K562 (cell line): Measurements from ENCODE around the gene DNAJC9. TPM values are rescaled to one million over a fixed set of nuclear protein-coding genes. Genes with fewer than 3 reads are reported as not detected.

Experiments
- ATAC-seq: fragments of 200-7000 bp; cut with Tn5 transposase; 3 replicates; pipeline ENCODE4 v1.9.1; 2020; ENCODE audit warnings: moderate library complexity
- BruUV-seq: library from RNA; stranded (reverse); fragments of 400-500 nt; replicated peaks from 2 replicates; lab custom pipeline; 2021; lab: Mats Ljungman, UMichigan
- CTCF ChIA-PET: fragments of 300-600 bp; formaldehyde crosslinking; extraction: SDS; loops from one replicate; lab custom pipeline; 2021; ENCODE audit warnings: low intra/inter-chr PET ratio; lab: Yijun Ruan, JAX
- POLR2A ChIA-PET: fragments of 300-600, 350-650 bp; sonication (Branson Sonifier 250); formaldehyde crosslinking; extraction: SDS; loops from one replicate; lab custom pipeline; 2021; ENCODE audit warnings: antibody characterized with exemption, inconsistent platforms; lab: Yijun Ruan, JAX
- DNase-seq, 4 experiments: peaks; one replicate each; pipeline versions ENCODE4 v3.0.0 to v3.0.0-alpha.2; 2011 to 2018; ENCODE audit warnings: low spot score in 3 of 4, mixed read lengths in 3 of 4; ENCODE audit errors: extremely low read depth in 1 of 4
- FAIRE-seq: peaks from 2 replicates; lab custom pipeline; 2011; peaks lifted over from hg19 to GRCh38; lab: Jason Lieb, UNC
- H2AFZ ChIP-seq: 2 replicates; pipeline ENCODE4 v1.6.0; 2011; ENCODE audit warnings: low read depth, low read length, control low read depth, inconsistent platforms
- H3K27ac ChIP-seq: fragments of 200-600 bp; 3 replicates; pipeline ENCODE4 v1.8.0; 2011; ENCODE audit warnings: low read depth, mild to moderate bottlenecking, control low read depth, inconsistent platforms, low read length, moderate library complexity, mixed read lengths; ENCODE audit errors: extremely low read depth
- H3K27me3 ChIP-seq, 2 experiments: fragments of 300-600 bp in 1 of 2; 2 replicates in 1 of 2; 3 replicates in 1 of 2; pipeline versions ENCODE4 v1.6.0 to v1.8.0; 2011; ENCODE audit warnings: inconsistent platforms in 2 of 2, low read length in 2 of 2, mild to moderate bottlenecking in 1 of 2, mixed read lengths in 1 of 2, moderate library complexity in 1 of 2; ENCODE audit not compliant: control insufficient read depth in 2 of 2, insufficient read depth in 2 of 2
- H3K36me3 ChIP-seq: fragments of 300-600 bp; 3 replicates; pipeline ENCODE4 v1.8.0; 2011; ENCODE audit warnings: mild to moderate bottlenecking, low read length, inconsistent platforms; ENCODE audit not compliant: control insufficient read depth, insufficient read depth
- H3K4me1 ChIP-seq, 2 experiments: fragments of 200-600 bp in 1 of 2; replicated peaks in 1 of 2; 2 replicates in 1 of 2; 3 replicates in 1 of 2; pipeline versions ENCODE4 v1.5.1 to v1.8.0; 2011; ENCODE audit warnings: inconsistent platforms in 2 of 2, low read length in 2 of 2, mild to moderate bottlenecking in 1 of 2, mixed read lengths in 1 of 2, moderate library complexity in 1 of 2; ENCODE audit not compliant: control insufficient read depth in 2 of 2, insufficient read depth in 2 of 2
- H3K4me2 ChIP-seq: 2 replicates; pipeline ENCODE4 v1.6.1; 2011; ENCODE audit warnings: low read length, control low read depth, inconsistent platforms, mixed read lengths; ENCODE audit not compliant: insufficient read depth
- H3K4me3 ChIP-seq: fragments of 200-600 bp; sonication (generic), shearing (Covaris generic); 2 replicates; pipeline ENCODE4 v1.5.1; 2016; ENCODE audit warnings: control low read depth, inconsistent platforms
- H3K79me2 ChIP-seq: fragments of 200-600 bp; 3 replicates; pipeline ENCODE4 v1.8.0; 2011; ENCODE audit warnings: low read length, inconsistent platforms; ENCODE audit not compliant: control insufficient read depth, insufficient read depth
- H3K9ac ChIP-seq, 2 experiments: 2 replicates each; pipeline versions ENCODE4 v1.6.0 to v1.6.1; 2011; ENCODE audit warnings: low read depth in 2 of 2, low read length in 2 of 2, control low read depth in 1 of 2, inconsistent platforms in 1 of 2, mild to moderate bottlenecking in 1 of 2, mixed read lengths in 1 of 2; ENCODE audit not compliant: insufficient read depth in 1 of 2
- H3K9me1 ChIP-seq: one replicate; pipeline ENCODE4 v1.6.0; 2011; ENCODE audit warnings: inconsistent platforms, mild to moderate bottlenecking, low read length, moderate library complexity; ENCODE audit not compliant: control insufficient read depth, insufficient read depth
- H3K9me3 ChIP-seq: replicated peaks from 2 replicates; pipeline ENCODE4 v1.5.1; 2011; ENCODE audit warnings: low read depth, low read length, inconsistent platforms; ENCODE audit not compliant: control insufficient read depth, insufficient read depth
- H4K20me1 ChIP-seq: replicated peaks from 2 replicates; pipeline ENCODE4 v1.6.1; 2011; ENCODE audit warnings: low read length, inconsistent platforms, mixed read lengths; ENCODE audit not compliant: control insufficient read depth, insufficient read depth
- GTF2E2 ChIP-seq: fragments of 200-800 bp; sonication (Bioruptor generic); IDR thresholded peaks from 2 replicates; pipeline ENCODE4 v1.6.1; 2016; ENCODE audit warnings: missing genetic modification characterization, missing compliant biosample characterization
- HMG20A ChIP-seq: fragments of 450-650 bp; formaldehyde crosslinking; conservative IDR thresholded peaks from 2 replicates; pipeline ENCODE4 v1.4.0; 2020; ENCODE audit warnings: mild to moderate bottlenecking, mixed read lengths
- NONO ChIP-seq, 2 experiments: fragments of 200-400 bp in 1 of 2; fragments of 450-650 bp in 1 of 2; formaldehyde crosslinking in 1 of 2; IDR thresholded peaks; 2 replicates each; pipeline ENCODE4 v1.6.1; 2017; ENCODE audit warnings: low read depth in 2 of 2, mild to moderate bottlenecking in 2 of 2, moderate library complexity in 2 of 2, low read length in 1 of 2
- NR0B1 ChIP-seq: fragments of 450-650 bp; IDR thresholded peaks from one replicate; pipeline ENCODE4 v1.6.1; 2018; ENCODE audit warnings: mild to moderate bottlenecking, moderate library complexity; ENCODE audit not compliant: partially characterized antibody
- NR4A1 ChIP-seq, 2 experiments: fragments of 250-450 bp in 1 of 2; fragments of 450-650 bp in 1 of 2; sonication (Bioruptor Pico) in 1 of 2; IDR thresholded peaks; 2 replicates each; pipeline versions ENCODE4 v1.4.0 to v1.6.1; 2016 to 2020; ENCODE audit warnings: mild to moderate bottlenecking in 2 of 2, missing compliant biosample characterization in 1 of 2, missing genetic modification characterization in 1 of 2, moderate library complexity in 1 of 2
- TAF9B ChIP-seq: fragments of 450-650 bp; IDR thresholded peaks from 2 replicates; pipeline ENCODE4 v1.6.1; 2018; ENCODE audit warnings: mild to moderate bottlenecking; ENCODE audit not compliant: partially characterized antibody
- TCF7L2 ChIP-seq: fragments of 150-350 bp; IDR thresholded peaks from 2 replicates; pipeline ENCODE4 v1.6.1; 2016; ENCODE audit warnings: low read depth, mild to moderate bottlenecking, low read length, moderate library complexity
- WHSC1 ChIP-seq: IDR thresholded peaks from one replicate; pipeline ENCODE4 v1.6.1; 2012; ENCODE audit warnings: low read length, control low read depth, inconsistent platforms
- ZBTB17 ChIP-seq: fragments of 450-650 bp; formaldehyde crosslinking; IDR thresholded peaks from 2 replicates; pipeline ENCODE4 v1.4.0; 2020; ENCODE audit warnings: mild to moderate bottlenecking
- ZNF316 ChIP-seq: fragments of 450-650 bp; IDR thresholded peaks from 2 replicates; pipeline ENCODE4 v1.6.1; 2016
- ZNF586 ChIP-seq: fragments of 450-650 bp; formaldehyde crosslinking; conservative IDR thresholded peaks from 2 replicates; pipeline ENCODE4 v1.4.0; 2020; ENCODE audit warnings: mild to moderate bottlenecking, moderate library complexity
- ZNF592 ChIP-seq: fragments of 450-650 bp; IDR thresholded peaks from 2 replicates; pipeline ENCODE4 v1.6.1; 2017; ENCODE audit warnings: antibody characterized with exemption, mild to moderate bottlenecking
- ZNF639 ChIP-seq, 2 experiments: fragments of 200-800 bp in 1 of 2; sonication (Bioruptor generic) in 1 of 2; sonication (generic) in 1 of 2; formaldehyde crosslinking in 1 of 2; IDR thresholded peaks in 1 of 2; conservative IDR thresholded peaks in 1 of 2; 2 replicates each; pipeline versions ENCODE4 v1.5.0 to v1.6.1; 2016 to 2020; ENCODE audit warnings: missing compliant biosample characterization in 1 of 2, missing genetic modification characterization in 1 of 2, missing genetic modification reagents in 1 of 2
- WGBS: fragments of 100-300 bp; shearing (Covaris generic); methylation state at CpG from one replicate; pipeline ENCODE4 v1.1.6; 2016; ENCODE audit warnings: low coverage, mixed read lengths; ENCODE audit not compliant: insufficient coverage; ENCODE audit errors: missing lambda C conversion rate; 5-methylcytosine and 5-hydroxymethylcytosine counted together
- in situ Hi-C: fragments of 300-500 bp; cut with MboI; formaldehyde crosslinking; loops from 4 replicates; pipeline ENCODE4 v1.15.0; 2018; ENCODE audit warnings: inconsistent platforms, mixed read lengths
- intact Hi-C: fragments of 100-400 bp; cut with micrococcal nuclease; formaldehyde crosslinking; loops from 2 replicates; pipeline ENCODE4 v1.14.2; 2022
- polyA plus RNA-seq, 8 experiments: library from polyadenylated mRNA; depleted of rRNA in 4 of 8; stranded (reverse) in 5 of 8; unstranded in 3 of 8; fragments of >200 nt; fragmentation: Nextera tagmentation in 2 of 8; fragmentation: Illumina TruSeq in 1 of 8; extraction: Ambion mirVana in 2 of 8; extraction: Trizol in 1 of 8; gene quantifications; 2 replicates each; pipeline versions ENCODE4 v1.2.1 to v1.2.3, GENCODE V29; 2011 to 2014; ENCODE audit warnings: inconsistent platforms in 1 of 8, missing spikeins in 1 of 8
- total RNA-seq, 7 experiments: library from RNA; depleted of rRNA in 6 of 7; stranded (reverse); fragments of >200 nt in 6 of 7; fragmentation: Illumina TruSeq in 2 of 7; extraction: Trizol in 2 of 7; gene quantifications; 2 replicates each; pipeline versions ENCODE4 v1.2.1 to v1.2.3, GENCODE V29; 2011 to 2021; ENCODE audit warnings: low replicate concordance in 1 of 7

The DNAJC9 gene
- total and polyA plus RNA-seq, 9 of the 15 experiments (the other 6 are each of a cell fraction or from before 2014, with no cell fraction given) = 66.7 to 133 (median 102) TPM

GRCh38 chr10:73293461-73293860, 46.4 kb upstream of the DNAJC9 start:
- TF ChIP-seq ZNF316 (no peak), NONO (IDR thresholded peaks at IDR 0.05; ENCODE audit: low read depth in 2 of 2, low read length in 1 of 2) (no peak), ZNF586 (CRISPR knock-in tag) (no peak), TCF7L2 (no peak), ZNF592 (no peak), NR4A1 (CRISPR knock-in tag; IDR thresholded peaks at IDR 0.05) (no peak), NR4A1 (tag; IDR thresholded peaks at IDR 0.05) (no peak), NR0B1 (no peak), HMG20A (no peak), ZNF639 (CRISPR knock-in tag; conservative IDR thresholded peaks at IDR 0.05 in 1 of 2, IDR thresholded peaks at IDR 0.05 in 1 of 2) (no peak), WHSC1 (no peak), GTF2E2 (no peak), ZBTB17 (CRISPR knock-in tag) (no peak), TAF9B (no peak)
- Histone ChIP-seq H2AFZ (no peak overlapping the region), H3K4me2 (no peak overlapping the region), H3K36me3 (no peaks in the 10 kb centered on the region), H3K9me1 (no peaks in the 10 kb centered on the region), H3K9me3 (no peaks in the 10 kb centered on the region), H3K27ac (no peak overlapping the region), H3K27me3 (no peaks in the 10 kb centered on the region), H4K20me1 (no peaks in the 10 kb centered on the region), H3K4me3 (no peak overlapping the region), H3K4me1 (no peaks in the 10 kb centered on the region), H3K9ac (no peak overlapping the region), H3K79me2 (no peaks in the 10 kb centered on the region)
- intact Hi-C loops = no loop called here
- 1% methylated on average over 3 of the region's 3 CpGs for WGBS
- BruUV-seq = no TSS peak
- no peak for DNase-seq
- no peak for ATAC-seq
- in situ Hi-C loops = no loop called here
- CTCF ChIA-PET = no interaction called here
- POLR2A ChIA-PET = interaction anchor here (0.9 kb wide), 1 partner anchor 224 kb away, joined by 3 read pairs; no protein-coding TSS in a partner anchor
- no peak for FAIRE-seq
